IPS-18a (cell line): ENCODE data around the gene HAUS5.

Experiments
- H3K27ac ChIP-seq: one replicate; pipeline ENCODE4 v1.5.1; 2013; ENCODE audit warnings: low read length
- H3K27me3 ChIP-seq: one replicate; pipeline ENCODE4 v1.6.1; 2013; ENCODE audit warnings: mild to moderate bottlenecking, low read length; ENCODE audit not compliant: control insufficient read depth, insufficient read depth
- H3K36me3 ChIP-seq: one replicate; pipeline ENCODE4 v1.6.1; 2013; ENCODE audit warnings: low read depth, low read length; ENCODE audit not compliant: control insufficient read depth
- H3K4me1 ChIP-seq: one replicate; pipeline ENCODE4 v1.6.1; 2013; ENCODE audit warnings: low read depth, low read length; ENCODE audit not compliant: control insufficient read depth
- H3K4me3 ChIP-seq: one replicate; pipeline ENCODE4 v1.5.1; 2013; ENCODE audit warnings: low read length
- H3K9ac ChIP-seq: one replicate; pipeline ENCODE4 v1.6.1; 2013; ENCODE audit warnings: mild to moderate bottlenecking, low read length, moderate library complexity
- H3K9me3 ChIP-seq: one replicate; pipeline ENCODE4 v1.6.1; 2013; ENCODE audit warnings: low read depth, low read length; ENCODE audit not compliant: control insufficient read depth

The HAUS5 gene, protein sequence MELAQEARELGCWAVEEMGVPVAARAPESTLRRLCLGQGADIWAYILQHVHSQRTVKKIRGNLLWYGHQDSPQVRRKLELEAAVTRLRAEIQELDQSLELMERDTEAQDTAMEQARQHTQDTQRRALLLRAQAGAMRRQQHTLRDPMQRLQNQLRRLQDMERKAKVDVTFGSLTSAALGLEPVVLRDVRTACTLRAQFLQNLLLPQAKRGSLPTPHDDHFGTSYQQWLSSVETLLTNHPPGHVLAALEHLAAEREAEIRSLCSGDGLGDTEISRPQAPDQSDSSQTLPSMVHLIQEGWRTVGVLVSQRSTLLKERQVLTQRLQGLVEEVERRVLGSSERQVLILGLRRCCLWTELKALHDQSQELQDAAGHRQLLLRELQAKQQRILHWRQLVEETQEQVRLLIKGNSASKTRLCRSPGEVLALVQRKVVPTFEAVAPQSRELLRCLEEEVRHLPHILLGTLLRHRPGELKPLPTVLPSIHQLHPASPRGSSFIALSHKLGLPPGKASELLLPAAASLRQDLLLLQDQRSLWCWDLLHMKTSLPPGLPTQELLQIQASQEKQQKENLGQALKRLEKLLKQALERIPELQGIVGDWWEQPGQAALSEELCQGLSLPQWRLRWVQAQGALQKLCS

DNA sequence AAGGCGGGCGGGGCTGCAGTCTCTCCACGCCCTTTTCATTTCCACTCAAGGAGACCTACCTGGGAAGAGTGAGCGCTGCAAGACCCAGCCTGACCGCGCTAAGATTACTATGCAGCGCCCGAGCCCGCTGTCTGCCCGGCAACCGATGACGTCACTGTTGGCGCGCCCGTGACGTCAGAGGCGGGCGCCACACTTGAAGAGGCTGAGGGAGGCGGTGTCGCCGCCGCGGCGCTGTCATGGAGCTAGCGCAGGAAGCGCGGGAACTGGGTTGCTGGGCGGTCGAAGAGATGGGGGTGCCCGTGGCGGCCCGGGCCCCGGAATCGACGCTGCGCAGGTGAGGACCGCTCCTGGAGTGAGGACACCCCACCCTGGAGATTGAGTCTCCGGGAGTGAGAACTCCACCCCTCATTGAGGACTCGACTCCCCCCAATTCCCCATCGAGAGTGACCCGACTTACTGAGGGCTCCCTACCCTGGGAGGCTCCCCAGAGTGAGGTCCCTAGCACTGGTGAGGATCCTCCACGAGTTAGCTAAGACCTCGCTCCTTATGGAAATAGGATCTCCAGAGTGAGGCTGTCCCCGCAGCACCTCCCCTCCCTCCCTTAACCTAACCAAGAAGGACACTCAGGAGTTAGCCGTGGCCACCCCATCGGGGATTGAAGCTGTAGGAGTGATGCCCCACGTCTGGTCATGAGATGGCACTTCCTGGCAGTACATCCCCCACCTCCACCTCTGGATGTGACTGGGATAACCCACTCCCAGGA lies at the start of gene HAUS5:
Gene HAUS5, plus strand, starts transcription at position 177 of the 763 bp plus-strand sequence. Its CDS starts 60 bp downstream, at position 237.
- no peaks in the 10 kb centered on the region for H3K4me1 ChIP-seq
- H3K27ac ChIP-seq, result peak within 1 kb of the TSS; percentile 17
- H3K27me3 ChIP-seq, result peaks cover 6% of the 10 kb centered on the region
- H3K36me3 ChIP-seq, result peaks cover 7% of the 10 kb centered on the region
- no peaks in the 10 kb centered on the region for H3K9me3 ChIP-seq
- peak within 1 kb of the TSS; percentile 87 for H3K9ac ChIP-seq
- H3K4me3 ChIP-seq, result peak within 1 kb of the TSS; percentile 93

DNA sequence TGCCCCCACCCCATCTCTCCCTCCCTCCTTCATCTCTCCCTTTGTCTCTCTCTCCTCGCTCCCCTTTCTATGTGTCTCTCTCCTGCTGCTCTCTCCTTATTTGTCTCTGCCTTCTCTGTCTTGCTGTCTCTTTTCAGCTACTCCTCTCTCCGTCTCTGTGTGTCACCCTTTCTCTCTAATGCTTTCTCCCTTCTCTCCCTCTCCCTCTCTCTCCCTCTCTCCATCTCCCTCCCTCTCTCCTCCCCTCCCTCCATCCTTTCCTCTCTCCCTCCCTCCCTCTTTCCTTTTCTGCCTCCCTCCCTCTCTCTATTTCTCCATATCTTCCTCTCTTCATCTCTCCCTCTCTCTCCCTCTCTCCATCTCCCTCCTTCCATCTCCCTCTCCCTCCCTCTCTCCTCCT lies 49.8 kb upstream of the HAUS5 start:
- H3K4me1 ChIP-seq, result no peaks in the 10 kb centered on the region
- no peaks in the 10 kb centered on the region for H3K9me3 ChIP-seq
- no peaks in the 10 kb centered on the region for H3K36me3 ChIP-seq
- no peak overlapping the region for H3K4me3 ChIP-seq
- peaks cover 16% of the 10 kb centered on the region for H3K27me3 ChIP-seq
- no peak overlapping the region for H3K27ac ChIP-seq
- no peak overlapping the region for H3K9ac ChIP-seq

DNA sequence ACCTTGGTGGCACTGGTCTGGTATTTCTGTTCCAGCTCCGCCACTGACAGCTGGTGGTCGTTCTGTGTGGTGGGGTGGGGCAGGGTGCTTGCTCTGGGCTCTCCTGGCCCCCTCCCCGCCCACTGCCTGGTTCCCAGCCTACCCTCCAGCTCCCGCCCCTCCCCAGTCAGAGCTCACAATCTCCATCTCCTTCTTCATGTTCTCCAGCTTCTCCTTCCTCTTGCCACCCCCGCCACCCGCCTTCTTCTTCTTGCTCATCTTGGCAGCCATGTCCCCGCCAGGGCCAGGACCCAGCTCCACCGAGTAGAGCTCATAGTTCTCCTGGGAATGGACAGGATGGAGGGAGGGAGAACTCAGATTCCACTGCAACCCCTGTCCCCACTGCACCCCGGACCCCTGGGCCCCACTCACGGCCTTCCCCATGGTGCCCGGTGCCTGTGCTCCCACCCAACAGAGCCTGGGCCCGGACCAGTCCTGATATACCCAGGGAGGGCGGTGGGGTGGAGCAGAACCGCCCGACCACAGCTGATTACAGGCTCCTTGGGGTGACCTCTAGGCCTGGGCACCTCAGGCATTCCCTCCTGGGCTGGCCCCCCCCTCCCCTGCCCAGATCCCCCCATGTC lies 49.2 kb upstream of the HAUS5 start, which contains the start of gene ATP4A:
Gene ATP4A, minus strand, starts transcription at position 452 of the 623 bp plus-strand sequence. Its CDS starts 29 bp downstream, at position 423.
- no peaks in the 10 kb centered on the region for H3K9me3 ChIP-seq

DNA sequence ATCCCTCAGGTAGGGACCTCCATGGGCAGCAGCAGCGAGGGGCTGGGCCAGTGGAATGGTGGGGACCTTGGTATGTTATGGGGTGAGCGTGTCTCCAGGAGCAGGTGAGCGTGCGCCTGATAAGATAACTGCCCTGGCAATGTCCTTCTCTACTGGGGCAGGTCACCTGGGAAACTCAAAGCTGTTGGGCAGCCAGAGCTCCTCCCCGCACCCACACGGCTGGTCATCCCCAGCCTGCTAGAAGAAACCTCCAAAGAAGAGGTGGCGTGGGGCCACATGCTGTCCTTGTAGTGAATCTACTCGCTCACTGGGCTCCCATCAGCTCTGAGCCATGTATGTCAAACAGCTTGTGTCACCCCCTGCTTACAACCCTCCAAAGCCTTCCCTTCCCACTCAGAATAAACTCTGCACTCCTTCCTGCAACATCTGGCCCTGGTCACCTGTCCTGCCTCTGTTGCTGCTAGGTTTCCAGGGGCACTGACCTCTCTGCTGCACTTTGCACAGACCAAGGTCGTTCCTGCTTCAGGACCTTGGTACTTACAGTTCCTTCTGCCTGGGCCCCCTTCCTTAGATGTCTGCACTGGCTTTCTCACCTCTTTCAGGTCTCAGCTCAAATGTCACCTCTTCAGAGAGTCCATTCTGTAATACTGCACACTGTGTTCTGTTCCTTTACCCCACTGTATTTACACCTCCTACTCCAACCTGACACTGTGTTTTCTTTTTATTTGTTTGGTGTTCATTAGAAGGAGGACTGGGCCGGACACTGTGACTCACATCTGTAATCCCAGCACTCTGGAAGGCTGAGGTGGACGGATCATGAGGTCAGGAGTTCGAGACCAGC lies 47.3 kb upstream of the HAUS5 start:
- no peaks in the 10 kb centered on the region for H3K36me3 ChIP-seq
- H3K9ac ChIP-seq, result no peak overlapping the region
- H3K4me3 ChIP-seq, result no peak overlapping the region
- no peaks in the 10 kb centered on the region for H3K9me3 ChIP-seq
- H3K27ac ChIP-seq, result no peak overlapping the region
- H3K27me3 ChIP-seq, result no peaks in the 10 kb centered on the region
- H3K4me1 ChIP-seq, result no peaks in the 10 kb centered on the region

More for the DNA sequence above, 49.2 kb upstream of the HAUS5 start, which contains the start of gene ATP4A:
- Histone ChIP-seq H3K36me3 (no peaks in the 10 kb centered on the region), H3K4me3 (no peak within 1 kb of the TSS), H3K27ac (no peak within 1 kb of the TSS), H3K9ac (no peak within 1 kb of the TSS), H3K27me3 (peaks cover 14% of the 10 kb centered on the region), H3K4me1 (no peaks in the 10 kb centered on the region)

DNA sequence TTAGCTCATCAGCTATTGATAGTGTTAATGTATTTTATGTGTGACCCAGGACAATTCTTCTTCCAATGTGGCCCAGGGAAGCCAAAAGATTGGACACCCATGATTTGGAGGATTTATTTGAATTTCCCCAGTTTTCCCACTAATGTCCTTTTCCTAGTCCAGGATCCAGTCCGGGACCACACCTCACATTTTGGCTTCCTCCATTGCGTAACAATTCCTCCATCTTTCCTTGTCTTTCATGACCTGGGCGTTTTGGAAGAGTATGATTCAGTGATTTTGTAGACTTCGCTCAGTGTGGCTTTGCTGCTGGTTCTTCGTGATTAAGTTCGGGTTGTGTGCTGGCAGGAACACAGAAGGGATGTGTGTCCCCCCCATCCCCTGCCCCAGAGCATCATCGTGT lies 45.8 kb upstream of the HAUS5 start:
- Histone ChIP-seq H3K36me3 (no peaks in the 10 kb centered on the region), H3K27me3 (no peaks in the 10 kb centered on the region), H3K4me3 (no peak overlapping the region), H3K9me3 (no peaks in the 10 kb centered on the region), H3K4me1 (no peaks in the 10 kb centered on the region), H3K9ac (no peak overlapping the region), H3K27ac (no peak overlapping the region)

DNA sequence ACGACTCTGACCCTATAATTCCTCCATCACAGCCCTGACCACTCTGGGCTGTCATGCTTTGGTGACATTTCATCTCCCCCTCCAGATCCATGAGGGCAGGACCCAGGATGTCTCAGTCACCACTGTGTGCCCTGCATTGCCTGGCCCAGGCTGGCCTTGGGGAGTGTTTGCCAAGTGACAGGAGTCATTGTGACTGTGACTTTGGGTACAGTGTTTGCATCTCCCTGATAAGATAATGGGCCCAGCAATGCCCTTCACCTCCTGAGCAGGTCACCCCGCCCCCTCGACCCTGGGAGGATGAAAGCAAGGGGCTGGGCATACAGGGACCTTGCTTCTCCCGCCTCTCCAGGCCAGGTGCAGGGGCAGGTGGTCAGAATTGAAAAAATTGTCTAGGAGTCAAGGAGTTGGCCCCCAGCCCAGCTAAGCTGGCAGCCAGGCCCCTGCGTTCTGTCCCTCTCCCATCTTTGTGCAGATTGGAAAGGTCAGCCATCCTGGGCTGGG lies 43.2 kb upstream of the HAUS5 start:
- H3K4me3 ChIP-seq, result no peak overlapping the region
- no peak overlapping the region for H3K9ac ChIP-seq
- H3K4me1 ChIP-seq, result no peaks in the 10 kb centered on the region
- no peak overlapping the region for H3K27ac ChIP-seq
- H3K36me3 ChIP-seq, result no peaks in the 10 kb centered on the region
- no peaks in the 10 kb centered on the region for H3K27me3 ChIP-seq
- no peaks in the 10 kb centered on the region for H3K9me3 ChIP-seq

DNA sequence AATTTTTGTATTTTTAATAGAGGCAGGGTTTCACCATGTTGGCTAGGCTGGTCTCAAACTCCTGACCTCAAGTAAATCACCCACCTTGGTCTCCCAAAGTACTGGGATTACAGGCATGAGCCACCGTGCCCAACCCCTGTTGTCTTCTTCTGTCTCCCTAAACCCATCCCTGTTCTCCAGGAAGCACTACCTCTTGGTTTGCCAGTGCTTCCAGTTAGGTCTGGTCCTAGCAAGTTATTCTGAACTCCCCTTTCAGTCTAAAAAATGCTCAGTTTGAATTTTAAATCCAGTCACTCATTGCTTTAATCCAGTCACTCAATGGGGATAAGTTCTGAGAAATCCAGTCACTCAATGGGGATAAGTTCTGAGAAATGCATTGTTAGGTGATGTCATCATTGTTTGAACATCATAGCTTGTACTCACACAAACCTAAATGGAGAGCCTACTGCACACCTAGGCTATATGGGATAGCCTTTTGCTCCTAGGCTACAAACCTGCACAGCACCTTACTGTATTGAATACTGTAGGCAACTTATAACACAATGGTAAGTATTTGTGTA lies 41.0 kb upstream of the HAUS5 start:
- no peaks in the 10 kb centered on the region for H3K9me3 ChIP-seq
- no peak overlapping the region for H3K4me3 ChIP-seq
- H3K9ac ChIP-seq, result no peak overlapping the region
- H3K4me1 ChIP-seq, result no peaks in the 10 kb centered on the region
- H3K27ac ChIP-seq, result no peak overlapping the region
- no peaks in the 10 kb centered on the region for H3K36me3 ChIP-seq
- H3K27me3 ChIP-seq, result no peaks in the 10 kb centered on the region

DNA sequence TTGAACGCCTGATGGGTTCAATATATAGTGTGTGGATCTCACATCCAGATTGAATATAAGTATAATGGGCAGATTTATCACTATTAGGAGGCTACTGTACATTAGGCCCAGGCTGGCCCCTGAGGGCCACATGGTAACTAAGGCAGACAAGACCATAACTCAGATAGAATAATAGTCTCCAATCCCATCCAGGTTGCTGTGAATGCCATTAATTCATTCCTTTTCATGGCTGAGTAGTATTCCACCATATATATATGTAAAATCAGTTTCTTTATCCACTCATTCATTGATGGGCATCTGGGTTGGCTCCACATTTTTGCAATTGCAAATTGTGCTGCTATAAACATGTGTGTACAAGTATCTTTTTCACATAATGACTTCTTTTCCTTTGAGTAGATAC lies 34.6 kb upstream of the HAUS5 start:
- no peak overlapping the region for H3K4me3 ChIP-seq
- no peaks in the 10 kb centered on the region for H3K27me3 ChIP-seq
- H3K4me1 ChIP-seq, result no peaks in the 10 kb centered on the region
- no peak overlapping the region for H3K27ac ChIP-seq
- H3K36me3 ChIP-seq, result no peaks in the 10 kb centered on the region
- no peaks in the 10 kb centered on the region for H3K9me3 ChIP-seq
- H3K9ac ChIP-seq, result no peak overlapping the region

DNA sequence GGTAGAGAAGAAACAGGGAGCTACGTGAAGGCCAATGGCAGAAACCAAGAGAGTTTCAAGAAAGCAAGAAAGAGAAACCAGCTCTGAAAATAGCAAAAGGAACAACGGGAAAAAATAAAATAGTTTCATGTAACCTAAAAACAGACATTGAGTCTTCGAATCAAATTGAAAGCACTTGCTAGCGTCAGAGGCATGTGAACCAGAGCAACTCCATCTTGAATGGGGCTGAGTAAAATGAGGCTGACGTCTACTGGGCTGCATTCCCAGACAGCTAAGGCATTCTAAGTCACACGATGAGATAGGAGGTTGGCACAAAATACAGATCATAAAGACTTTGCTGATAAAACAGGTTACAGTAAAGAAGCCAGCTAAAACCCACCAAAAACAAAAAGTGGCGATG lies 33.8 kb upstream of the HAUS5 start:
- no peak overlapping the region for H3K4me3 ChIP-seq
- no peaks in the 10 kb centered on the region for H3K4me1 ChIP-seq
- no peak overlapping the region for H3K27ac ChIP-seq
- no peak overlapping the region for H3K9ac ChIP-seq
- no peaks in the 10 kb centered on the region for H3K36me3 ChIP-seq
- no peaks in the 10 kb centered on the region for H3K9me3 ChIP-seq
- H3K27me3 ChIP-seq, result no peaks in the 10 kb centered on the region

DNA sequence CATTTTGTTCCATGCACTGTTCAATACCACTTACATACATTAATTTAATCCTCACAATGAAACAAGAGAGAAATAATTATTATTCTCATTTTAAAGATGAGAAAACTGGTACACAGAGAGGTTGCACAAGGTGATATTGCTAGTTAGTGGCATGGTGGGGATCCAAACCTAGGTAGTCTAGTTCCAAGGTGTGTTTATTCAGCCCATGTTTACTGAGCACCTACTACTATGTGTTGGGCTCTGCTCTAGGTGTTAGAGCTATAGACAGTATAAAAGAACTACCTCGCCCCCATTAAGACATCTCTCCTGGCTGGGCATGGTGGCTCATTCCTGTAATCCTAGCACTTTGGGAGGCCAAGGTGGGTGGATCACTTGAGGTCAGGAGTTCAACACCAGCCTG lies 29.8 kb upstream of the HAUS5 start:
- no peaks in the 10 kb centered on the region for H3K4me1 ChIP-seq
- H3K27me3 ChIP-seq, result peaks cover 17% of the 10 kb centered on the region
- H3K27ac ChIP-seq, result no peak overlapping the region
- H3K9me3 ChIP-seq, result no peaks in the 10 kb centered on the region
- H3K36me3 ChIP-seq, result no peaks in the 10 kb centered on the region
- H3K9ac ChIP-seq, result no peak overlapping the region
- H3K4me3 ChIP-seq, result no peak overlapping the region
